HG02852 (cell line): ENCODE measurements around the gene TEX29.

Source experiments
- ATAC-seq: cut with Tn5 transposase; IDR thresholded peaks from one replicate; pipeline ENCODE4 v1.9.1; 2021; ENCODE audit warnings: mild to moderate bottlenecking, moderate library complexity; ENCODE audit not compliant: unreplicated experiment

The TEX29 gene

DNA sequence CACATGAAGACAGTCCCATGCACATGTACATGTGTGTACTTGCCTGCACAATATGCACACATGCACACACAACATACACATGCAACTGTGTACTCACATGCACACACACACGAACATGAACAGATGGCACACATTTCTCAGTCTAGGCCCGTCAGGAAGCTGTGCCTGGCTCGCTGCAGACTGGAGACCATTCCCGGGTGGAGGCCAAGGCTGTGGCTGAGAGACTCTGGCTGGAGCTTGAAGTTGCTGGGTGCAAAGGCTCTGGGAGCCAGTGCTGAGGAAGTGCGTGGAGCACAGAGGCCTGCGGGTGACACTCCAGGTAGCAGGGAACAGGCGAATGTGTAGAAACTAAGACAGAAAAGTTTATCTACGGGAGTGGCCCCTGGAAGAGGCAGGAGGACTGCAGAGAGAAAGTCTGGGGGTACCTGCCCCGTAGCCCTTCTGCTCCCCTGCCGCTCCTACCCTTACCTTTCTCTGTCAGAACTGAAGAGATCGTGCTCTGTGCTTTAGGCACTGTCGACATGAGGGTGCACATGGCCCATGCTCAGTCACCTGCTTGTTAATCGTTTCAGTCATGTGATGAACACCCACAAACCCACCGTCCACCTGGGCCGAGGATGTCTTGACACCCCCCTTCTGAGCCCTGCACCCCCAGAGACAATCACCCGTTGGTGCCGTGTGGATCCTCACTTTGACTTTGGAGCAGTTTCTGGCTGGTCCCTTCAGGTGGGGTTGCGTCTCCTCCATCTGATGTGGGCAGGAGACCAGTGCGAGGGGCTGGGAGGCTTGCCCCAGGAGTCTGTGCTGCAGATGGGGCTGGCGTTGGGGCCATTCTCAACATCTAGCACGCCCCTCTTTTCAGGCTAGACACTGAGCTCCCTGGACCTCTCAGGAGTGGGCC lies 69.4 kb downstream of the TEX29 start:
- no peak for ATAC-seq

DNA sequence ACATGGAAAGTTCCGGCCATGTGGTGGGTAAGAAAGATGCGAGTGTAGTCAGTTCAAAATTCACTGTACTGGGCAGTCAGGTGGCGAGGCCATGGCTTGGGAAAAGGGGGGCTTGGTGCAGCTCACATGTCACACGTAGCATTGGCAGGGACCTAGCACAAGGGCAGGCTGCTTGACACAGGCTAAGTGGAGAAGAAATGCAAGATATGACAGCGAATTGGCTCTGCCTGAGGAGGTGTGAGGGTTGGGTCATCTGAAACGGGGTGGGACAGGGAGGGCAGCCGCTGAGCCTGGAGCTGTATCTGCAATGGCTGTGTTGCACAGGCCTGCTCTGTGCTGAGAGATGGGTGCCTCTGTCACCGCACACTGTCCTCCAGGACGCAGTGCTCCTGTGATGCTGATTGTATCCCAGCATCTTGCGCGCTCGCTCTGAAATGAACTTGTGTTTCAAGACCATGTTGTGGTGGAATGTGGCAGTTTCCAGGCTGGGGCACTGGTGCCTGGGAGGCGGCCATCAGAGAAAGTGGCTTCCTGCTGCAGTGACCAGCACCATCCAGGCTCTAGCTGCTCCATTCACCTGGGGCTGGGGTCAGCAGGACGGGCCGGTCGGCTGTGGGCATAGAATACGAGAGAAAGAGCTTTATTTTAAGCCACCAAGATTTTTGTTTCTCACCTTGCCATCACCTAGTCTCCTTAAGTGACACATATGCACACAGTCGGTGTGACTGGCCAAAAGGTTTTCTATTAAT lies 70.3 kb downstream of the TEX29 start:
- no peak for ATAC-seq

DNA sequence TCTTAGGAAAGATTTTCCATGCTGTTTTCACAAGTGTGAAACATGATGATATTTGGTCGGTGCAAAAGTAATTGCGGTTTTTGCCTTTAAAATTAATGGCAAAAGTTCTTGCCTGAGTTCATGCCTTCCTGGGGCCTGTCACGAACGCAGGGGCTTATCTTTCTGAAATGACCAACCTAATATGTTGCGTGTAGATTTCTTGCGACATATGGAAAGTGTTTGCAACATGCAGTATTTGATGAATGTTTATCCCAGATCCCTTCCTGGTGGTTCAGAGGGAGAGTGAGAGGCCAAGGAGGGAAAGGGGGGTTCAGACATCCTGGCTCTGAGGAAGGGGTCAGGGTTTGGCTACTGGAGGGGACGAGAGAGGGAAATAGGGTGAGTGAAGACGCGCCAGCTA lies 72.0 kb downstream of the TEX29 start:
- no peak for ATAC-seq

DNA sequence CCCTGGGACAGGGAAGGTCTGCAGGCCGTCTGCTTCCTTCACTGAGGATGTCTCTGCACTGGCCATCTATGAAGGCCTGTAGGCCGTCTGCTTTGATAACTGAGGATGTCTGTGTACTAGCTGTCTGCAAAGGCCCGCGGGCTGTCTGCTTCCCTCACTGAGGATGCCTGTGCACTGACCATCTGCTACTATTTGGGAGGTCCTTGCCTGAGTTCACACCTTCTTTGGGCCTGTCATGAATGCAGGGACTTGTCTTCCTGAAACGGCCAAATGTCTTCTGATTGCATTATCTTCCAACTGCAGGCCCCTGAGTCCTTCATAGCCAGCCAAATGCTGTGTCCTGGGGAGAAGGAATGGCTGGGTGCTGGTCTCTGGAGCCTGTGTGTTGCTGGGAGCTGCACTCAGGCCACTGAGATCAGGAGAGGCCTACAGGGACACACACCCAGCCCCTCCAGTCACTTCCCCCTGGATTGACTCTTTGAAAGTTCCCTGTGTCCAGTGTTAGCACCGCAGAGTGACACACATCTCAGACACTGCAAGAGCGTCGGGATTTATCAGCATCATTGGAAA lies 72.9 kb downstream of the TEX29 start:
- ATAC-seq: no peak
